GM19193 (cell line): ENCODE data around the gene TECR.
A peak's percentile ranks its signal among the peaks of the same experiment; 100 is the strongest.

ENCODE experiments used
- POLR2A ChIP-seq: IDR thresholded peaks from 4 replicates; pipeline ENCODE4 v1.6.1; 2011; ENCODE audit not compliant: insufficient read depth, insufficient read length; ENCODE audit errors: extremely low read depth

The TECR gene

DNA sequence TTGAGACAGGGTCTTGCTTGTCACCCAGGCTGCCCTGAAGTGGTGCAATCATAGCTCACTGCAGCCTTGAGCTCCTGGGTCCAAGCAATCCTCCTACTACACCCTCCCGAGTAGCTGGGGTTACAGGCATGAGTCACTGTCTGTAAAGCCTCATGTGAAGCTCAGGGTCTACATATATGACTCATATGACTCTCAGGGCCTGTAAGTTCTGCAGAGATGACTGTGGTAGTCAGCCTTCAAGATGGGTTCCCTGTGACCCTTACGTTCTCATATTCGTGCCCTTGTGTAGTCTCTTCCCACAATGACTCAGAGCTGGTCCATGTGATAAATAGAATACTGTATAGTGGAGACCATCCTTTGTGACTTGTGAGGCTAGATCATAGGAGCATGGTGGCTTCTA is 55.8 kb downstream of the TECR start:
- TF ChIP-seq POLR2A = peak; percentile 6

DNA sequence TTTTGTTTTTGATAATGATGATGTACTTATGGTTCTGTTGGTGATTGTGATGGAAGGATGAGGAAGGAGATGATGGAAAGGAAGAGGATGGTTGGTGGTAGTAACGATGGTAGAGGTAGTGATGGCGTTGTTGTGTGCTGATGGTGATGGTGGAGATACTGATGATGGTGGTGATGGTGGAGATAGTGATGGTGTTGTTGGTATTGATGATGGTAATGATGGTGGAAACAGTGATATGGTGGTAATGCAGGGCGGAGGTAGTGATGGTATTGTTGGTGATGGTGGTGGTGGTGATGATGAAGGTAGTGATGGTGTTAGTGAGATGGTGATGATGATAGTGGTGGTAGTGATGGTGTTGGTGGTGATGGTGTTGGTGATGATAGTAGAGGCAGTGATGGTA is 66.2 kb downstream of the TECR start:
- no peak for TF ChIP-seq POLR2A

DNA sequence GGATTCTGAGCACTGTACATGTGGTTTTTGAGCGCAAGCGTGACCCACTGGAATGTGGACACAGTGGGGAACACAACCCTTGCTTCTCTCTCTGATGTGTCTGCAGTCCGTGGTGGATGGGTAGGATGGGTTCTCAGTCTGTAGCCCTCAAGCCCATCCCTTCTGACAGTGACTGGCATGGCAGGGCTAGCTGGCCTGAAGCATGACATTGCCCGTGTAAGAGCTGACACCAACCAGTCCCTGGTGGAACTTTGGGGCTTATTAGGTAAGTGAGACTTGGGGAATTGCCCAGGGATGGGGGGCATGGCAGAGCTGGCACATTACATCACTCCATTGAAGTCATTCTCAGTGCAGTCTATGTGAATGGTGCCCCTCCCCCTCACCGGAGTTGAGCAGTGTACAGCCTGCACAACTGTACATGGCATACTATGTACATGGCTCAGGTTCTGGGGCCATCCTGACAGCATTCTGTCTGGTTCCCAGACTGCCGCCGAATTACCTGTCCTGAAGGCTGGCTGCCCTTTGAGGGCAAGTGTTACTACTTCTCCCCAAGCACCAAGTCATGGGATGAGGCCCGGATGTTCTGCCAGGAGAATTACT is 70.3 kb downstream of the TECR start:
- TF ChIP-seq POLR2A = no peak

DNA sequence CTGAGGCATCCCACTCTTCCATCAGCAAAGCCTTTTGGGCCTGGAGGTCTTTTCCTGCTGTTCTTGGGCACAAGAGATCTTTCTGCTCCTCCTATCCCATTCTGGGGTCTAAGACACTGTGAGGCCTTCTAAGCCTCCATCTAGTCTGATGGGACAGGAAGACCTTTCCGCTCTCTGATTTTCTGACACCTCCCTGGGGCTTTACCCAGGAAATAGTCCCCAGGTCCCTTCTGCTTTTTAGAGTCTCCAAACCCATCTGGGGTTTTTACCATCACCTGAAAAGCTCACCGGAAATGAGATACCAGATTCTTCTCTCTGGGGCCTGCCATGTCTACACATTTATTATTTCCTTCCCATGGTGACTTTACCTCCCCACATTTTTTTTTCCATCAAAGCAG is 74.6 kb downstream of the TECR start:
- no peak for TF ChIP-seq POLR2A

DNA sequence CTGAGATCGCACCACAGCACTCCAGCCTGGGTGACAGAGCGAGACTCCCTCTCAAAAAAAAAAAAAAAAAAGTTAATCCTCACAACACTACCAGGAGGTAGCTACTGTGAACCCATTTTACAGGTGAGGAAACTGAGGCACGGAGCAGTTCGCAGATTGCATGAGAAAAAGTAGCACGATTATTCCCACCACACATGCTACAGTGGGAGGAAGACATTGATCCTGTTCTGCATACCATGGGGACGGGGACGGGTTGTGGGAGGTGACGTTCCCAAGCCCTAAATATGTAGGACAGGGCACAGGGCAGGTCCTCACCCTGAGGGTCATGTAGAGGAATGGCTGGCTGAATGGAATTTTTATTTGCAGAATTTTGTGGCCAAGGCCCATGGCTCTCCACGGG is 77.2 kb downstream of the TECR start:
- TF ChIP-seq POLR2A = no peak

DNA sequence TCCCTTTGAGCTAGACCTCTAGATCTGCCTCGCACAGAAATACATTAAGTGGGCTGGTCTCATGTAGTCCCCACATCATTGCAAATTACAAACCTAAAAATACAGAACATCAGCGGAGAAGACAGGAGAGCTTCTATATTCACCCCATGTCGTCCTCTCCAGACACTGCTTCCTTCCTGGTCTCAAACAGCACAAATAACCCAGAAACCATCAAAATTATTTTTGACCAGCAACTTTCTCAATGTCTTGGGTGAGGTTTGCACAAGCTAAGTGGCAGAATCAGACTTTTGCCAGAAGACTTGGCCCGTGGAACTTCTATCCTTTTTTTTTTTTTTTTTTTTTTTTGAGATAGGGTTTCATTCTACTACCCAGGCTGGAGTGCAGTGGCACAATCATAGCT is 81.7 kb downstream of the TECR start:
- TF ChIP-seq POLR2A = no peak

DNA sequence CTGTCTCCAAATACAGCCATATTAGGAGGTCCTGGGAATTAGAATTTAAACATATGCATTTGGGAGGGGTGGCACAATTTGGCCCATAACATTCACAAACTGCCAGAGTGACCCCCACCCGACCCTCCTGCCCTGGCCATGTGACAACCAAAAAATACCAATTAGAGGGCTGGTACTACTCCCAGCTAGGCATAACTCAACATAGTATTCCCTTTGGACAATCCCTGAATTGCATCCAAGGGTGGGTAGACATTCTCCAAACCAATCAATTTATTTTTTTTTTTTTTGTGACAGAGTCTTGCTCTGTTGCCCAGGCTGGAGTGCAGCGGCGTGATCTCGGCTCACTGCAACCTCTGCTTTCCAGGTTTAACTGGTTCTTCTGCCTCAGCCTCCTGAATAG is 83.3 kb downstream of the TECR start:
- TF ChIP-seq POLR2A = no peak

DNA sequence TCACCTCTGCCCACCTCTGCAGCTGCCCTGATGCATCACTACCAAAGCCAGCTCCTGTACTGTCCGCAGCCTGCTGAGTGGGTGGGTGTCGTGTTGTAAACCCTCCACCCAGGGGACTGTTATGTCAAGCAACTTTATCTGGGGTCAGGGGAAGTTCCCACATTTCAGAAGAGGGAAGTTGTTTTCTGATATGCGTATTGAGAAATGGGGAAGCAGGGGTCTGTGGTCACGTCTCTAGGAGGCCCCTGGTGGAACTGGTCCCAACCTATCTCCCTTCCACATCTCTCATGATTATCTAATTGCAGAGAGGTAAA is 84.7 kb downstream of the TECR start:
- TF ChIP-seq POLR2A = peak; percentile 39
